Spleen (tissue), 11 donors: ENCODE measurements around the gene DOK7. TPM values are rescaled to one million over a fixed set of nuclear protein-coding genes. Genes with fewer than 3 reads are reported as not detected.

ENCODE experiments used
- DNase-seq: peaks from one replicate; pipeline ENCODE4 v3.0.0-alpha.2; 2020
- H3K27ac ChIP-seq, 8 donors: fragments of 200-600 bp; sonication (generic) in 7 of 8; 1 replicate in 4 of 8; 2 replicates in 4 of 8; pipeline versions ENCODE4 v1.5.0 to v1.8.0; 2016 to 2021; ENCODE audit warnings: inconsistent platforms in 4 of 8, mild to moderate bottlenecking in 4 of 8, moderate library complexity in 1 of 8
- H3K27me3 ChIP-seq, 7 donors: fragments of 200-600 bp; sonication (generic) in 6 of 7; replicated peaks in 1 of 7; 1 replicate in 4 of 7; 2 replicates in 3 of 7; pipeline versions ENCODE4 v1.5.0 to v1.8.0; 2016 to 2021; ENCODE audit warnings: inconsistent platforms in 3 of 7, mild to moderate bottlenecking in 1 of 7
- H3K36me3 ChIP-seq, 6 donors: fragments of 200-600 bp; sonication (generic) in 5 of 6; 1 replicate in 4 of 6; 2 replicates in 2 of 6; pipeline versions ENCODE4 v1.5.0 to v1.8.0; 2016 to 2021; ENCODE audit warnings: inconsistent platforms in 2 of 6
- H3K4me1 ChIP-seq, 6 donors: fragments of 200-600 bp; sonication (generic) in 5 of 6; 1 replicate in 3 of 6; 2 replicates in 3 of 6; pipeline versions ENCODE4 v1.5.0 to v1.8.0; 2016 to 2021; ENCODE audit warnings: inconsistent platforms in 3 of 6
- H3K4me3 ChIP-seq, 8 donors: fragments of 200-600 bp; sonication (generic) in 7 of 8; 1 replicate in 4 of 8; 2 replicates in 4 of 8; pipeline versions ENCODE4 v1.5.0 to v1.8.0; 2016 to 2021; ENCODE audit warnings: inconsistent platforms in 4 of 8, mild to moderate bottlenecking in 4 of 8, moderate library complexity in 2 of 8
- H3K9me3 ChIP-seq, 8 donors: fragments of 200-600 bp; sonication (generic) in 7 of 8; 1 replicate in 4 of 8; 2 replicates in 4 of 8; pipeline versions ENCODE4 v1.5.0 to v1.8.0; 2016 to 2021; ENCODE audit warnings: inconsistent platforms in 4 of 8
- POLR2A ChIP-seq, 3 donors: fragments of 450-650 bp; IDR thresholded peaks; one replicate each; pipeline ENCODE4 v1.5.1; 2017; ENCODE audit warnings: antibody characterized with exemption in 3 of 3, mild to moderate bottlenecking in 1 of 3
- POLR2AphosphoS5 ChIP-seq, 3 donors: sonication (generic); formaldehyde crosslinking; IDR thresholded peaks; one replicate each; pipeline ENCODE4 v1.5.1; 2017; ENCODE audit warnings: antibody characterized with exemption in 3 of 3
- WGBS, 5 donors: extraction: QIAGEN DNeasy Blood & Tissue Kit in 3 of 5; methylation state at CpG; one replicate each; pipeline versions ENCODE4 v1.1.5 to v1.1.7; 2013 to 2018; 5-methylcytosine and 5-hydroxymethylcytosine counted together
- intact Hi-C: fragments of 100-400 bp; cut with DNase I; formaldehyde crosslinking; loops from one replicate; pipeline ENCODE4 v1.15.0; 2023; ENCODE audit warnings: low total_unique reads
- polyA plus RNA-seq, 3 donors: library from polyadenylated mRNA; stranded (reverse); fragments of 200-250 nt; gene quantifications; one replicate each; pipeline ENCODE4 v1.2.1, GENCODE V29; 2013
- total RNA-seq, 7 donors: library from RNA; depleted of rRNA in 3 of 7; stranded (reverse); fragments of >200 nt in 3 of 7; fragmentation: NEBNext Ultra II Directional in 4 of 7; extraction: Animal tissue kit (Norgen Biotek cat#: 25700) in 4 of 7; gene quantifications; one replicate each; pipeline versions ENCODE4 v1.1.0 to v1.2.1, GENCODE V29; 2016 to 2021
- TF ChIP-seq, protein P1 (sequence below), 11 experiments: fragments of 200-600 bp in 7 of 11; fragments of 450-650 bp in 4 of 11; sonication (generic) in 4 of 11; IDR thresholded peaks in 8 of 11; conservative IDR thresholded peaks in 3 of 11; 1 replicate in 7 of 11; 2 replicates in 4 of 11; pipeline versions ENCODE4 v1.4.0 to v1.8.0; 2016 to 2021; ENCODE audit warnings: antibody characterized with exemption in 11 of 11, inconsistent platforms in 4 of 11, mild to moderate bottlenecking in 1 of 11
- donor health status: healthy with polysubstance abuse.
- donor health status: DM: no; HTN: no; CAD: no; lungs with moderate emphysema.
- donor health status: DM: no; HTN: no; CAD: no.
- donor health status: Bipolar disorder and iron deficiency.
- donor health status: healthy.
- donor health status: DM: no; HTN: no; CAD: no.
- donor health status: DM: yes; HTN: yes; CAD: no.

The DOK7 gene
- total and polyA plus RNA-seq, 10 donors: 0.69 to 13.5 (median 1.7) TPM

DNA sequence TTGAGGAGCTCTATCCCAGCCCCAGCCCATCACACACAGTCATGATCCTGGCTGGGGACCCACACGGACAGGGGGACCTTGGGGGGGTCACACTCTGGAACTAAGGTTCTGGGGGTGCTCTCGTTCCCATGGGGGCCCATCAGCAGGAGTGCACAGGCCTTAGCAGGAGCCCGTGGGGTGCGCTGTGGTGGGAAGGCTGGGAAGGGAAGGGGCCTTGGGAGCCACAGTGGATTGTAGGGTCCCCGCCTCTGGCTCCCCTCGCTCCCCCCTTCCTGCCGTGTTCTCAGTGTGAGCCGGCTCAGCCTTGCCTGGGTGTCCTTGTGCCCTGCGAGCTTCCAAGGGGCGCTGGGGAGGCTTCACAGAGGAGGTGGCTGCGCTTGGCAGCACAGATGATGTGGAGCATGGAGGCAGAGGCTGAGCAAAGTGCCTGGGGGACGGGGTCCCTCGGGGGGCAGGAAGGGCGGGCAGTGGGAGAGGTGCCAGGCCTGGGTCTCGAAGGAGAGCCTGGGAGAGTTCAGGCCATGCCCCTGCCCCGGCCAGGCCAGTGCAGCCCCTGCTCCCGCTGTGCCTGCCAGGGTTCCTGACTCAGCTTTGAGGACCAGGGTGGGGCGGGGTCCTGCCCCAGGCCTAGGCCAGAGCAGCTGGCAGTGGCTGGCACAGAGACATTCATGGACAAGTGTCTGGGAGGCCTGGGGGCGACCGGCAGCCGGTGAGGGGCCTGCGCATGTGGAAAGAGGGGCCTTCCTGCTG lies 26.9 kb upstream of the DOK7 start:
- Histone ChIP-seq H3K27me3 (no peaks in the 10 kb centered on the region), H3K36me3 (peaks cover 0 to 14% (median under 1%) of the 10 kb centered on the region in 6 donors), H3K9me3 (no peaks in the 10 kb centered on the region), H3K27ac (no peak overlapping the region), H3K4me1 (no peaks in the 10 kb centered on the region), H3K4me3 (no peak overlapping the region)
- 84 to 91% (median 86%) methylated on average over 16 to 22 of the region's 22 CpGs for WGBS, 5 donors
- TF ChIP-seq, protein P1, sequence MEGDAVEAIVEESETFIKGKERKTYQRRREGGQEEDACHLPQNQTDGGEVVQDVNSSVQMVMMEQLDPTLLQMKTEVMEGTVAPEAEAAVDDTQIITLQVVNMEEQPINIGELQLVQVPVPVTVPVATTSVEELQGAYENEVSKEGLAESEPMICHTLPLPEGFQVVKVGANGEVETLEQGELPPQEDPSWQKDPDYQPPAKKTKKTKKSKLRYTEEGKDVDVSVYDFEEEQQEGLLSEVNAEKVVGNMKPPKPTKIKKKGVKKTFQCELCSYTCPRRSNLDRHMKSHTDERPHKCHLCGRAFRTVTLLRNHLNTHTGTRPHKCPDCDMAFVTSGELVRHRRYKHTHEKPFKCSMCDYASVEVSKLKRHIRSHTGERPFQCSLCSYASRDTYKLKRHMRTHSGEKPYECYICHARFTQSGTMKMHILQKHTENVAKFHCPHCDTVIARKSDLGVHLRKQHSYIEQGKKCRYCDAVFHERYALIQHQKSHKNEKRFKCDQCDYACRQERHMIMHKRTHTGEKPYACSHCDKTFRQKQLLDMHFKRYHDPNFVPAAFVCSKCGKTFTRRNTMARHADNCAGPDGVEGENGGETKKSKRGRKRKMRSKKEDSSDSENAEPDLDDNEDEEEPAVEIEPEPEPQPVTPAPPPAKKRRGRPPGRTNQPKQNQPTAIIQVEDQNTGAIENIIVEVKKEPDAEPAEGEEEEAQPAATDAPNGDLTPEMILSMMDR (IDR thresholded peaks at IDR 0.05 in 8 of 11, conservative IDR thresholded peaks at IDR 0.05 in 3 of 11): no peak
- TF ChIP-seq POLR2AphosphoS5 (IDR thresholded peaks at IDR 0.05) (no peak), POLR2A (IDR thresholded peaks at IDR 0.05) (no peak)
- no peak for DNase-seq
- intact Hi-C loops: no loop called here

DNA sequence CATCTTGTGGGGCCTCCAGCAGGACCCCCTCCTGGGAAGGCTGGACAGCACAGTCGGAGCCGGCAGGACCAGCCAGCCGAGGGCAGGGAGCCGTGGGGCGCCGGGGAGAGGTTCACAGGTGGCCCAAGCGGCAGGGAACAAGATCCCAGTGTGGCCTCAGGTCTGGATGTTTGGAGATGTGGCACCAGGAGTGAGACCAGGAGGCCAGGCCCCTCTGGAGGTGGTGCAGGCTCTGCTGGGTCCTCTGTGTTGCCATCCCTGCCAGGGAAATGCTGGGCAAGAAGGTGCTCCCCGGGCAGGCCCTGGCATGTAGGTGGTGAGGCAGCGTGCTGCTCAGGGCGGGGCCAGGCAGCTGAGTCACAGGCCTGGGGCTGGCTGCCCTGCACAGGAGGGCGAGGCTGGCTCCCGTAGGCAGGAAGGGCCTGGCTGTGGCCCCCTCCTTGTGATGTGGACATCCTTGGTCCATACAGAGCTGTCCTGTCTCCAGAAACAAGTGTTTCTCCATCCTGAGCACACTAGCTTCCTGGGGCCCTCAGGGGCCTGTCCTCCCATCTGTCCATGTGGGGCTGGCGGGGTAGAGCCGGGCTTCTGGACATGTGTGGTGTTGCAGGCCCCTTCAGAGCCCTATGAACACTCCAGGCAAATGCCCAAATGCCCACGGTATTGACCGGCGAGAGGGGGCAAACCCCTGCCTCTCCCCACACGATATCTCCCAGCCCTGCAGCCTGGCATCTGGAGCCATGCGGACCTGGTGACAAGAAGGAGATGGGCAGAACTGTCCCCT lies 26.1 kb upstream of the DOK7 start:
- 69 to 94% (median 86%) methylated on average over 10 to 19 of the region's 19 CpGs for WGBS, 5 donors
- DNase-seq: no peak

DNA sequence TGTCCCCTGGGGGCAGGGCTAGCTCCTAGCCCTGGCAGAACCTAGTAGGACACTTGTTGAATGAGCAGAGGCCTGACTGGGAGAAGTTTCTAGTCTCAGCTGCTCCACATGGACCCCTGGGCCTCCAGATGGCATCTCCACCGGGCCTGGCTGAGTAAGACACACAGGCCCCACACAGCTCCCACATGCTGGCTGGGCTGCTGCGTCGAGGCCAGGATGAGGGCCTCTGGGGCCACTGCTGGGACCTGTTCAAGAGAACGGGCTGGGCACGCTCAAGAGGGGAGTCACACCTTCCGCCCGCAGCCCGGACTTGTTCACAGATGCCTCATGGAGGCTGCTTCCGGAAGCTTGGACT lies 25.5 kb upstream of the DOK7 start:
- Histone ChIP-seq H3K4me1 (no peaks in the 10 kb centered on the region), H3K9me3 (no peaks in the 10 kb centered on the region), H3K36me3 (peaks cover 0 to under 1% (median 0%) of the 10 kb centered on the region in 6 donors), H3K27ac (no peak overlapping the region), H3K27me3 (no peaks in the 10 kb centered on the region), H3K4me3 (no peak overlapping the region)
- TF ChIP-seq POLR2A (IDR thresholded peaks at IDR 0.05) (no peak), POLR2AphosphoS5 (IDR thresholded peaks at IDR 0.05) (no peak)
- TF ChIP-seq, protein P1 (IDR thresholded peaks at IDR 0.05 in 8 of 11, conservative IDR thresholded peaks at IDR 0.05 in 3 of 11): no peak
- intact Hi-C loops: no loop called here
- DNase-seq: no peak
- 82 to 93% (median 87%) methylated on average over 8 to 9 of the region's 9 CpGs for WGBS, 5 donors

More for the DNA sequence above, 26.1 kb upstream of the DOK7 start:
- Histone ChIP-seq H3K36me3 (peaks cover 0 to 6% (median 0%) of the 10 kb centered on the region in 6 donors), H3K9me3 (no peaks in the 10 kb centered on the region), H3K4me3 (no peak overlapping the region), H3K27ac (no peak overlapping the region), H3K27me3 (no peaks in the 10 kb centered on the region), H3K4me1 (no peaks in the 10 kb centered on the region)
- intact Hi-C loops: no loop called here
- TF ChIP-seq, protein P1 (IDR thresholded peaks at IDR 0.05 in 8 of 11, conservative IDR thresholded peaks at IDR 0.05 in 3 of 11): no peak
- no peak for TF ChIP-seq POLR2A (IDR thresholded peaks at IDR 0.05)
- no peak for TF ChIP-seq POLR2AphosphoS5 (IDR thresholded peaks at IDR 0.05)
